HepG2 (cell line): ENCODE results near the gene C1orf115. TPM values are rescaled to one million over a fixed set of nuclear protein-coding genes. Genes with fewer than 3 reads are reported as not detected.

Experiments
- CEBPB ChIP-seq: IDR thresholded peaks from 2 replicates; pipeline ENCODE4 v1.6.1; 2011; ENCODE audit warnings: low read depth, low read length, improper control_type of control experiment, borderline replicate concordance
- FOXK2 ChIP-seq: fragments of 450-650 bp; IDR thresholded peaks from 2 replicates; pipeline ENCODE4 v1.6.1; 2016
- GZF1 ChIP-seq: sonication (generic); formaldehyde crosslinking; IDR thresholded peaks from 2 replicates; pipeline ENCODE4 v1.5.1; 2020; ENCODE audit warnings: mild to moderate bottlenecking, missing genetic modification reagents
- HOXD1 ChIP-seq: sonication (generic); formaldehyde crosslinking; IDR thresholded peaks from 2 replicates; pipeline ENCODE4 v1.5.0; 2020; ENCODE audit warnings: missing genetic modification reagents
- JUND ChIP-seq: sonication (generic); formaldehyde crosslinking; IDR thresholded peaks from 2 replicates; pipeline ENCODE4 v1.8.0; 2022; ENCODE audit warnings: mild to moderate bottlenecking, missing genetic modification reagents
- KDM5B ChIP-seq: sonication (generic); formaldehyde crosslinking; IDR thresholded peaks from 2 replicates; pipeline ENCODE4 v1.4.0; 2020; ENCODE audit warnings: missing genetic modification reagents, mild to moderate bottlenecking, borderline replicate concordance
- MTA3 ChIP-seq: sonication (generic); formaldehyde crosslinking; IDR thresholded peaks from 2 replicates; pipeline ENCODE4 v1.4.0; 2020; ENCODE audit warnings: missing genetic modification reagents
- NFKBIZ ChIP-seq: IDR thresholded peaks from 2 replicates; pipeline ENCODE4 v1.6.1; 2018; ENCODE audit warnings: missing genetic modification reagents, missing compliant biosample characterization
- NR3C1 ChIP-seq: sonication (generic); formaldehyde crosslinking; IDR thresholded peaks from 2 replicates; pipeline ENCODE4 v1.4.0; 2020; ENCODE audit warnings: missing genetic modification reagents
- SCMH1 ChIP-seq: sonication (generic); formaldehyde crosslinking; IDR thresholded peaks from 2 replicates; pipeline ENCODE4 v1.9.0; 2021; ENCODE audit warnings: missing genetic modification reagents, mild to moderate bottlenecking, borderline replicate concordance
- TAF15 ChIP-seq: fragments of 200-400 bp; formaldehyde crosslinking; IDR thresholded peaks from one replicate; pipeline ENCODE4 v1.6.1; 2018; ENCODE audit warnings: mild to moderate bottlenecking, low read depth, low read length; ENCODE audit not compliant: poor library complexity, severe bottlenecking
- TBP ChIP-seq: sonication (generic); formaldehyde crosslinking; IDR thresholded peaks from 2 replicates; pipeline ENCODE4 v1.5.0; 2020; ENCODE audit warnings: missing genetic modification reagents
- THAP8 ChIP-seq: sonication (generic); formaldehyde crosslinking; IDR thresholded peaks from 2 replicates; pipeline ENCODE4 v1.5.1; 2020; ENCODE audit warnings: missing genetic modification reagents, mild to moderate bottlenecking, borderline replicate concordance
- TRIM24 ChIP-seq: sonication (generic); formaldehyde crosslinking; IDR thresholded peaks from 2 replicates; pipeline ENCODE4 v1.8.0; 2022; ENCODE audit warnings: mild to moderate bottlenecking, missing genetic modification reagents
- ZFP41 ChIP-seq: sonication (generic); formaldehyde crosslinking; IDR thresholded peaks from 2 replicates; pipeline ENCODE4 v1.4.0; 2020; ENCODE audit warnings: mild to moderate bottlenecking, missing genetic modification reagents, borderline replicate concordance
- ZNF205 ChIP-seq: IDR thresholded peaks from 2 replicates; pipeline ENCODE4 v1.6.1; 2018; ENCODE audit warnings: missing biosample characterization, missing genetic modification reagents
- ZNF253 ChIP-seq: sonication (generic); formaldehyde crosslinking; IDR thresholded peaks from 2 replicates; pipeline ENCODE4 v1.8.0; 2022; ENCODE audit warnings: mild to moderate bottlenecking, missing genetic modification reagents, borderline replicate concordance
- ZNF3 ChIP-seq: IDR thresholded peaks from 2 replicates; pipeline ENCODE4 v1.7.0; 2017; ENCODE audit warnings: inconsistent platforms
- ZNF350 ChIP-seq: sonication (generic); formaldehyde crosslinking; IDR thresholded peaks from 2 replicates; pipeline ENCODE4 v1.4.0; 2020; ENCODE audit warnings: mild to moderate bottlenecking, low read depth, missing genetic modification reagents, borderline replicate concordance
- ZNF407 ChIP-seq: sonication (generic); formaldehyde crosslinking; IDR thresholded peaks from one replicate; pipeline ENCODE4 v1.5.1; 2020; ENCODE audit warnings: mild to moderate bottlenecking, missing genetic modification reagents; ENCODE audit errors: not compliant biosample characterization
- ZNF441 ChIP-seq: sonication (generic); formaldehyde crosslinking; IDR thresholded peaks from 2 replicates; pipeline ENCODE4 v1.7.0; 2021; ENCODE audit warnings: missing genetic modification reagents, borderline replicate concordance
- ZNF564 ChIP-seq: sonication (generic); formaldehyde crosslinking; IDR thresholded peaks from 2 replicates; pipeline ENCODE4 v1.8.1; 2023; ENCODE audit warnings: mild to moderate bottlenecking, missing genetic modification reagents
- ZNF576 ChIP-seq: sonication (generic); formaldehyde crosslinking; IDR thresholded peaks from 2 replicates; pipeline ENCODE4 v1.4.0; 2020; ENCODE audit warnings: mild to moderate bottlenecking, missing genetic modification reagents
- ZNF775 ChIP-seq: sonication (generic); formaldehyde crosslinking; IDR thresholded peaks from 2 replicates; pipeline ENCODE4 v1.4.0; 2020; ENCODE audit warnings: missing genetic modification reagents, mild to moderate bottlenecking, moderate library complexity, borderline replicate concordance
- polyA plus RNA-seq, 8 experiments: library from polyadenylated mRNA; depleted of rRNA in 3 of 8; stranded (reverse) in 7 of 8; unstranded in 1 of 8; fragments of >200 nt; fragmentation: Illumina TruSeq in 4 of 8; extraction: Trizol in 4 of 8; gene quantifications; 2 replicates each; pipeline versions ENCODE4 v1.2.1 to v1.2.3, GENCODE V29; 2011 to 2016; ENCODE audit warnings: low read depth in 4 of 8, missing spikeins in 1 of 8, mixed read lengths in 1 of 8; ENCODE audit not compliant: insufficient read depth in 1 of 8
- total RNA-seq, 5 experiments: library from RNA; depleted of rRNA; stranded (reverse); fragments of >200 nt; fragmentation: Illumina TruSeq; extraction: Trizol; gene quantifications; 2 replicates each; pipeline ENCODE4 v1.2.3, GENCODE V29; 2016; ENCODE audit warnings: low read depth in 1 of 5

The C1orf115 gene
- total and polyA plus RNA-seq, 2 of the 13 experiments (the other 11 are each of a cell fraction or from before 2014, with no cell fraction given), result 25.2 to 85.9 TPM

GRCh38 chr1:220733086-220733601 lies 43.0 kb downstream of the C1orf115 start (continued):
- TF ChIP-seq TBP, result no peak
- TF ChIP-seq ZNF441 (CRISPR knock-in tag), result no peak
- TF ChIP-seq KDM5B (CRISPR knock-in tag), result peak; percentile 56; the same call in 1 of the 2 replicates
- no peak for TF ChIP-seq ZNF407 (CRISPR knock-in tag)
- no peak for TF ChIP-seq NR3C1 (CRISPR knock-in tag)
- TF ChIP-seq ZNF564 (CRISPR knock-in tag), result no peak
- TF ChIP-seq HOXD1 (CRISPR knock-in tag), result no peak
- no peak for TF ChIP-seq THAP8 (CRISPR knock-in tag)
- TF ChIP-seq ZNF350, result no peak
- no peak for TF ChIP-seq ZNF205
- no peak for TF ChIP-seq ZNF576 (CRISPR knock-in tag)
- no peak for TF ChIP-seq CEBPB
- TF ChIP-seq JUND (CRISPR knock-in tag), result no peak
- no peak for TF ChIP-seq SCMH1 (CRISPR knock-in tag)
- TF ChIP-seq GZF1 (CRISPR knock-in tag), result no peak
- no peak for TF ChIP-seq MTA3
- no peak for TF ChIP-seq NFKBIZ (CRISPR knock-in tag)
- no peak for TF ChIP-seq TAF15
- no peak for TF ChIP-seq ZNF253 (CRISPR knock-in tag)
- TF ChIP-seq FOXK2, result no peak
- TF ChIP-seq TRIM24 (CRISPR knock-in tag), result no peak
- TF ChIP-seq ZFP41 (CRISPR knock-in tag), result no peak
- no peak for TF ChIP-seq ZNF3 (CRISPR knock-in tag)
- no peak for TF ChIP-seq ZNF775
